Right atrium auricular region (tissue), 2 donors: ENCODE measurements around the gene A2ML1. TPM values are rescaled to one million over a fixed set of nuclear protein-coding genes. Genes with fewer than 3 reads are reported as not detected.
"Not testable (repeated sequence)": the region's sequence is repeated elsewhere in the genome, so short reads cannot be mapped to it uniquely, and the experiment has no call there.

Experiments used
- DNase-seq: peaks from one replicate; pipeline ENCODE4 v3.0.0-alpha.2; 2019; ENCODE audit warnings: low spot score
- H3K27ac ChIP-seq, 2 donors: fragments of 200-600 bp; sonication (generic); 1 replicate in 1 of 2; 2 replicates in 1 of 2; pipeline ENCODE4 v1.5.1; 2016 to 2019
- H3K27me3 ChIP-seq, 2 donors: fragments of 200-600 bp; sonication (generic); one replicate each; pipeline versions ENCODE4 v1.5.1 to v1.6.0; 2017 to 2019
- H3K36me3 ChIP-seq: fragments of 200-600 bp; sonication (generic); one replicate; pipeline ENCODE4 v1.5.1; 2016
- H3K4me1 ChIP-seq, 2 donors: fragments of 200-600 bp; sonication (generic); one replicate each; pipeline versions ENCODE4 v1.5.1 to v1.6.0; 2017 to 2019
- H3K4me3 ChIP-seq, 2 donors: fragments of 200-600 bp; sonication (generic); 1 replicate in 1 of 2; 2 replicates in 1 of 2; pipeline ENCODE4 v1.5.1; 2017 to 2019; ENCODE audit warnings: mild to moderate bottlenecking in 1 of 2, moderate library complexity in 1 of 2
- H3K9me3 ChIP-seq, 2 donors: fragments of 200-600 bp; sonication (generic); one replicate each; pipeline ENCODE4 v1.5.1; 2019
- CTCF ChIP-seq, 2 donors: fragments of 200-600 bp; sonication (generic); IDR thresholded peaks; one replicate each; pipeline ENCODE4 v1.5.1; 2019; ENCODE audit warnings: antibody characterized with exemption in 2 of 2
- total RNA-seq, 2 donors: library from RNA; depleted of rRNA; stranded (reverse); fragments of >200 nt; gene quantifications; one replicate each; pipeline ENCODE4 v1.1.0, GENCODE V29; 2016

Gene A2ML1
- total RNA-seq, 2 donors from 2014 or later = 0.15 TPM; not detected in 1

- Histone ChIP-seq H3K27ac (no peak overlapping the region), H3K4me3 (no peak overlapping the region), H3K36me3 (peaks cover 8% of the 10 kb centered on the region), H3K9me3 (no peaks in the 10 kb centered on the region), H3K27me3 (no peaks in the 10 kb centered on the region), H3K4me1 (peaks cover 0 to 11% of the 10 kb centered on the region in 2 donors)
- TF ChIP-seq CTCF (IDR thresholded peaks at IDR 0.05) = no peak
- peak; percentile 16 for DNase-seq
Observed at GRCh38 chr12:8784290-8784888, 38.0 kb upstream of the A2ML1 start.

- no peaks in the 10 kb centered on the region for H3K9me3 ChIP-seq
- no peak for TF ChIP-seq CTCF (IDR thresholded peaks at IDR 0.05)
- H3K27ac ChIP-seq = no peak overlapping the region
- no peaks in the 10 kb centered on the region for H3K27me3 ChIP-seq
- H3K36me3 ChIP-seq = peaks cover 8% of the 10 kb centered on the region
- no peak for DNase-seq
- H3K4me3 ChIP-seq = no peak overlapping the region
- H3K4me1 ChIP-seq = peaks cover 0 to 11% of the 10 kb centered on the region in 2 donors
Observed at GRCh38 chr12:8785499-8785898, 36.9 kb upstream of the A2ML1 start.

- not testable (repeated sequence) for DNase-seq, H3K4me1 ChIP-seq, H3K9me3 ChIP-seq, H3K36me3 ChIP-seq, H3K27ac ChIP-seq, H3K4me3 ChIP-seq, H3K27me3 ChIP-seq
Observed at GRCh38 chr12:8787206-8787605, 35.2 kb upstream of the A2ML1 start.

- H3K4me3 ChIP-seq, H3K27me3 ChIP-seq: not testable (repeated sequence)
Observed at GRCh38 chr12:8788706-8789105, 33.7 kb upstream of the A2ML1 start.

GRCh38 chr12:8789341-8790013 is 32.9 kb upstream of the A2ML1 start:
- not testable (repeated sequence) for H3K36me3 ChIP-seq, H3K27me3 ChIP-seq, H3K27ac ChIP-seq, H3K9me3 ChIP-seq, DNase-seq, H3K4me3 ChIP-seq, H3K4me1 ChIP-seq

More at GRCh38 chr12:8788706-8789105, 33.7 kb upstream of the A2ML1 start:
- not testable (repeated sequence) for H3K27ac ChIP-seq, H3K9me3 ChIP-seq, H3K36me3 ChIP-seq, H3K4me1 ChIP-seq
- DNase-seq = peak; percentile 36

GRCh38 chr12:8793226-8793625 is 29.2 kb upstream of the A2ML1 start:
- not testable (repeated sequence) for H3K27ac ChIP-seq, H3K27me3 ChIP-seq, H3K9me3 ChIP-seq, H3K4me3 ChIP-seq, DNase-seq, H3K4me1 ChIP-seq, H3K36me3 ChIP-seq

- not testable (repeated sequence) for H3K4me1 ChIP-seq, H3K27ac ChIP-seq, H3K27me3 ChIP-seq, H3K4me3 ChIP-seq, H3K9me3 ChIP-seq, H3K36me3 ChIP-seq, DNase-seq
Observed at GRCh38 chr12:8794611-8795010, 27.8 kb upstream of the A2ML1 start.

GRCh38 chr12:8796831-8797626 is 25.4 kb upstream of the A2ML1 start:
- H3K4me3 ChIP-seq = no peak overlapping the region
- no peaks in the 10 kb centered on the region for H3K4me1 ChIP-seq
- no peak for TF ChIP-seq CTCF (IDR thresholded peaks at IDR 0.05)
- no peak overlapping the region for H3K27ac ChIP-seq
- H3K9me3 ChIP-seq = no peaks in the 10 kb centered on the region
- no peaks in the 10 kb centered on the region for H3K27me3 ChIP-seq
- no peaks in the 10 kb centered on the region for H3K36me3 ChIP-seq
- no peak for DNase-seq

- not testable (repeated sequence) for H3K27ac ChIP-seq, H3K9me3 ChIP-seq, H3K4me1 ChIP-seq, H3K27me3 ChIP-seq, H3K36me3 ChIP-seq, H3K4me3 ChIP-seq, DNase-seq
Observed at GRCh38 chr12:8801213-8801612, 21.2 kb upstream of the A2ML1 start.

- not testable (repeated sequence) for H3K9me3 ChIP-seq, H3K4me3 ChIP-seq, H3K27me3 ChIP-seq, H3K27ac ChIP-seq, H3K4me1 ChIP-seq, H3K36me3 ChIP-seq, DNase-seq
Observed at GRCh38 chr12:8804833-8805232, 17.6 kb upstream of the A2ML1 start.

- not testable (repeated sequence) for H3K27me3 ChIP-seq, H3K9me3 ChIP-seq, H3K36me3 ChIP-seq
Observed at GRCh38 chr12:8805487-8805886, 16.9 kb upstream of the A2ML1 start.

More at GRCh38 chr12:8805487-8805886, 16.9 kb upstream of the A2ML1 start:
- H3K27ac ChIP-seq, H3K4me1 ChIP-seq, H3K4me3 ChIP-seq: not testable (repeated sequence)
- peak; percentile 11 for DNase-seq
